H7 (cell line): ENCODE results near the gene LGR4. TPM values are rescaled to one million over a fixed set of nuclear protein-coding genes. Genes with fewer than 3 reads are reported as not detected.
A peak's percentile ranks its signal among the peaks of the same experiment; 100 is the strongest.

Experiments
- DNase-seq: peaks from one replicate; pipeline ENCODE4 v3.0.0; 2012
- H3K27me3 ChIP-seq: 2 replicates; pipeline ENCODE4 v1.6.0; 2011; ENCODE audit warnings: mild to moderate bottlenecking, low read length; ENCODE audit not compliant: control insufficient read depth, insufficient read depth
- H3K36me3 ChIP-seq: replicated peaks from 2 replicates; pipeline ENCODE4 v1.5.1; 2011; ENCODE audit warnings: low read length; ENCODE audit not compliant: control insufficient read depth, insufficient read depth
- H3K4me3 ChIP-seq: 2 replicates; pipeline ENCODE4 v1.5.1; 2011; ENCODE audit warnings: low read depth, mild to moderate bottlenecking, control low read depth, low read length, moderate library complexity; ENCODE audit not compliant: insufficient read depth
- total RNA-seq: library from RNA; depleted of rRNA; stranded (reverse); fragments of >200 nt; shearing (Covaris generic); gene quantifications from 2 replicates; pipeline ENCODE4 v1.2.3, GENCODE V29; 2014

LGR4 gene
- total RNA-seq, 1 experiment from 2014 or later: 51.1 TPM

- H3K27me3 ChIP-seq: no peaks in the 10 kb centered on the region
- H3K36me3 ChIP-seq: peaks cover 4% of the 10 kb centered on the region
- peak within 1 kb of the TSS; percentile 80 for H3K4me3 ChIP-seq
- peak; percentile 93 for DNase-seq
These were observed 109.6 kb downstream of the LGR4 start, which contains the start of gene CCDC34 for GRCh38 chr11:27362749-27363575. Gene CCDC34 (minus strand): TSS chr11:27363215. CDS start chr11:27363194, 21 bp downstream.

- Histone ChIP-seq H3K36me3 (no peaks in the 10 kb centered on the region), H3K27me3 (no peaks in the 10 kb centered on the region), H3K4me3 (no peak overlapping the region)
- no peak for DNase-seq
These were observed 110.8 kb downstream of the LGR4 start for GRCh38 chr11:27361649-27362431.

- no peak for DNase-seq
- Histone ChIP-seq H3K27me3 (no peaks in the 10 kb centered on the region), H3K36me3 (no peaks in the 10 kb centered on the region), H3K4me3 (no peak overlapping the region)
These were observed 114.3 kb downstream of the LGR4 start for GRCh38 chr11:27358296-27358695.

GRCh38 chr11:27357250-27357649, 115.3 kb downstream of the LGR4 start:
- Histone ChIP-seq H3K27me3 (no peaks in the 10 kb centered on the region), H3K36me3 (no peaks in the 10 kb centered on the region), H3K4me3 (no peak overlapping the region)
- no peak for DNase-seq

GRCh38 chr11:27356624-27357222, 115.9 kb downstream of the LGR4 start:
- Histone ChIP-seq H3K36me3 (no peaks in the 10 kb centered on the region), H3K4me3 (no peak overlapping the region)

GRCh38 chr11:27355575-27356104, 117.0 kb downstream of the LGR4 start:
- Histone ChIP-seq H3K27me3 (no peaks in the 10 kb centered on the region), H3K36me3 (no peaks in the 10 kb centered on the region), H3K4me3 (no peak overlapping the region)
- DNase-seq: no peak

More at GRCh38 chr11:27356624-27357222, 115.9 kb downstream of the LGR4 start:
- DNase-seq: no peak
- no peaks in the 10 kb centered on the region for H3K27me3 ChIP-seq

- no peak for DNase-seq
- Histone ChIP-seq H3K27me3 (no peaks in the 10 kb centered on the region), H3K36me3 (no peaks in the 10 kb centered on the region), H3K4me3 (no peak overlapping the region)
These were observed 118.1 kb downstream of the LGR4 start for GRCh38 chr11:27354359-27354965.

- no peak for DNase-seq
- no peaks in the 10 kb centered on the region for H3K36me3 ChIP-seq
- H3K27me3 ChIP-seq: no peaks in the 10 kb centered on the region
- H3K4me3 ChIP-seq: no peak overlapping the region
These were observed 118.8 kb downstream of the LGR4 start for GRCh38 chr11:27353593-27354358.

- no peak overlapping the region for H3K4me3 ChIP-seq
- H3K36me3 ChIP-seq: no peaks in the 10 kb centered on the region
- DNase-seq: peak; percentile 43
- H3K27me3 ChIP-seq: no peaks in the 10 kb centered on the region
These were observed 119.8 kb downstream of the LGR4 start for GRCh38 chr11:27352781-27353180.

- Histone ChIP-seq H3K4me3 (no peak overlapping the region), H3K27me3 (no peaks in the 10 kb centered on the region), H3K36me3 (no peaks in the 10 kb centered on the region)
- no peak for DNase-seq
These were observed 122.1 kb downstream of the LGR4 start for GRCh38 chr11:27350511-27350910.

- no peaks in the 10 kb centered on the region for H3K27me3 ChIP-seq
- H3K4me3 ChIP-seq: no peak overlapping the region
- DNase-seq: no peak
- no peaks in the 10 kb centered on the region for H3K36me3 ChIP-seq
These were observed 122.7 kb downstream of the LGR4 start for GRCh38 chr11:27349919-27350318.

- Histone ChIP-seq H3K4me3 (no peak overlapping the region), H3K27me3 (no peaks in the 10 kb centered on the region), H3K36me3 (no peaks in the 10 kb centered on the region)
- DNase-seq: peak; percentile 35
These were observed 124.2 kb downstream of the LGR4 start for GRCh38 chr11:27348340-27348873.
